SJSA1 (cell line): Measurements from ENCODE around the gene ADCY10. TPM values are rescaled to one million over a fixed set of nuclear protein-coding genes. Genes with fewer than 3 reads are reported as not detected.
"Not testable (repeated sequence)": the region's sequence is repeated elsewhere in the genome, so short reads cannot be mapped to it uniquely, and the experiment has no call there.

Experiments
- DNase-seq, 2 experiments: peaks; one replicate each; pipeline ENCODE4 v3.0.0-alpha.2; 2015 to 2020; ENCODE audit warnings: low spot score in 2 of 2, low read depth in 1 of 2
- H3K27ac ChIP-seq: fragments of 250-450 bp; sonication (Bioruptor Pico); 2 replicates; pipeline ENCODE4 v1.5.1; 2020; ENCODE audit warnings: mild to moderate bottlenecking, moderate library complexity
- H3K27me3 ChIP-seq: fragments of 250-450 bp; sonication (Bioruptor Pico); replicated peaks from 2 replicates; pipeline ENCODE4 v1.5.1; 2020; ENCODE audit warnings: mild to moderate bottlenecking, moderate library complexity
- H3K36me3 ChIP-seq: fragments of 250-450 bp; sonication (Bioruptor Pico); 2 replicates; pipeline ENCODE4 v1.5.1; 2020; ENCODE audit warnings: mild to moderate bottlenecking
- H3K4me1 ChIP-seq: fragments of 250-450 bp; sonication (Bioruptor Pico); replicated peaks from 2 replicates; pipeline ENCODE4 v1.6.1; 2021; ENCODE audit warnings: mild to moderate bottlenecking
- H3K4me3 ChIP-seq: fragments of 250-450 bp; sonication (Bioruptor Pico); 2 replicates; pipeline ENCODE4 v1.5.1; 2020; ENCODE audit warnings: mild to moderate bottlenecking
- H3K9me3 ChIP-seq: fragments of 250-450 bp; sonication (Bioruptor Pico); replicated peaks from 2 replicates; pipeline ENCODE4 v1.5.1; 2020; ENCODE audit warnings: mild to moderate bottlenecking
- total RNA-seq: library from RNA; depleted of rRNA; stranded (reverse); fragments of >200 nt; shearing (Covaris generic); gene quantifications from 2 replicates; pipeline ENCODE4 v1.2.3, GENCODE V29; 2014

Gene ADCY10
- total RNA-seq, 1 experiment from 2014 or later: not detected

DNA sequence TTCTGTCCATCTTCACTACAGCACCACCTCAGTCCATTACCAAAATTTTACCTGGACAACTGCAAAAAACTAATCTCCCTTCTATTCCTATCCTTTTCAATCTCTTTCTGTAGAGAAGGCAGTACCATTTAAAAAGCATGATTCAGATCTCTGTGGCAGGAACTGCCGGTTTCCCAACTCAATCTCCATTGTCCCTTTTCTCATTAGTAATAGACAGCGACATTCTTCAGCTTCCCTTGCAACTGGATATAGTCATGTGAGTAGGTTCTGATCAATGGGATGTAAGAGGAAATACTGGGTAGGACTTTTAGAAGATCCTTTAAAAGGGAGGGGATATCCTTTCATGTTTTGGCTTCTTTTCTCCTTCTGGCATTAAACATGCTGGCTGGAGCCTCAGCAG is 74.9 kb downstream of the ADCY10 start:
- Histone ChIP-seq H3K4me3 (no peak overlapping the region), H3K27me3 (no peaks in the 10 kb centered on the region), H3K36me3 (no peaks in the 10 kb centered on the region), H3K27ac (no peak overlapping the region), H3K9me3 (no peaks in the 10 kb centered on the region), H3K4me1 (no peaks in the 10 kb centered on the region)
- no peak for DNase-seq

DNA sequence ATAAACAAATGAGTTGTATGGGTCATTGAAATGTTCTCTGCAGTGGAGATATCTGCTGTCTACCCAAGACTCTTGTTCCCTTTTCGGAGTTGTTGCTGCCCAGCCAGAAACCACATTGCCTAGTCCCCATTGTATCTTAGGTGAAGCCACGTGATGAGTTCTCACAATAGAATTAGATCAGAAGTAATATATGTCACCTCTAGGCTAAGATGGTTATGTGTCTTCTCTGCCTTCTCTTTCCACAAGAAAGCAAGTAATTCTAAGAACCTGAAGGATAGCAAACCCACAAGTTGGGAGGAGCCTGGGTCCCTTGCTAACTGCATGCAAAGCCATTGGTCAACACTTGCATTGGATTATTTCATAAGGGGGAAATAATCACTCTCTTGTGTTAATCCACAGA is 76.6 kb downstream of the ADCY10 start:
- Histone ChIP-seq H3K4me1 (no peaks in the 10 kb centered on the region), H3K27ac (no peak overlapping the region), H3K36me3 (no peaks in the 10 kb centered on the region), H3K27me3 (no peaks in the 10 kb centered on the region), H3K9me3 (no peaks in the 10 kb centered on the region), H3K4me3 (no peak overlapping the region)
- DNase-seq: no peak

DNA sequence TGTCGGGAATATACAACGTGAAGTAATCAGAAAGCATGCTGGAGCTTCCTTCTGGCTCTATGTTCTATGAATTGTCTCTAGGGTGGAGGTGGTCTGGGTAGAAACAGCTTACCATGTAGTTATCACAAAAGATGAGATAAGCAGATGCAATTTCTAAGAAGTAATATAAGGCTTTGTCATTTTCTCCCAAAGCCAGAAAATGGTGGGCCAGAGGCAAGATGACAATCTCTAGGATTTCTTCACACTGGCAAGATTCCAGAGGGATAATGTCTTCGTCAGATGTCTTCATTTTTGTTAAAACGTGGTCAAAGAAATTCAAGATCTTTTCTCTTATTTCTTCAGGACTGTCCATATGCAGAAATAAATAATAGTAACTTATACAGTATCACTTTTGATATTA is 77.7 kb downstream of the ADCY10 start:
- Histone ChIP-seq H3K4me3 (no peak overlapping the region), H3K27ac (no peak overlapping the region), H3K4me1 (no peaks in the 10 kb centered on the region), H3K36me3 (no peaks in the 10 kb centered on the region), H3K27me3 (no peaks in the 10 kb centered on the region), H3K9me3 (no peaks in the 10 kb centered on the region)
- no peak for DNase-seq

DNA sequence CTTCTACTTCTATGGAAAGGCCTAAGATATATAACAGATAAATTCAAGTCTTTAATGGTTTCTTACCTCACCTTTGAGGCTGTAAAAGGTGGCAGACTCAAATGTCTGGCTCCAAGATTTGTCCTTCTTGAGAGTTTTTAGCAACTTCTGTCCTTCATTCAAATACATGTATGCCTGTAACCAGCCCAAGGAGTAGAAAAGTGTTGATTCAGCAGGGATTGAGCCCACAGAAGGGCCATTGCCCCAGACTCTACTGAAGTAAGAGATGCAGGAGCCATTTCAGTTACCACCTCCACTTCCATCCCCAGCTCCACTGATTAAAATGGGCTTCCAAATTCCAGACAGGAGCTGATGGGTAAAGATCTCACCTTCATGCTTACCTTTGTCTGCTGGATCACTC is 80.0 kb downstream of the ADCY10 start:
- H3K27ac ChIP-seq: no peak overlapping the region
- H3K27me3 ChIP-seq: no peaks in the 10 kb centered on the region
- H3K9me3 ChIP-seq: no peaks in the 10 kb centered on the region
- no peaks in the 10 kb centered on the region for H3K36me3 ChIP-seq
- no peak overlapping the region for H3K4me3 ChIP-seq
- no peaks in the 10 kb centered on the region for H3K4me1 ChIP-seq
- no peak for DNase-seq

DNA sequence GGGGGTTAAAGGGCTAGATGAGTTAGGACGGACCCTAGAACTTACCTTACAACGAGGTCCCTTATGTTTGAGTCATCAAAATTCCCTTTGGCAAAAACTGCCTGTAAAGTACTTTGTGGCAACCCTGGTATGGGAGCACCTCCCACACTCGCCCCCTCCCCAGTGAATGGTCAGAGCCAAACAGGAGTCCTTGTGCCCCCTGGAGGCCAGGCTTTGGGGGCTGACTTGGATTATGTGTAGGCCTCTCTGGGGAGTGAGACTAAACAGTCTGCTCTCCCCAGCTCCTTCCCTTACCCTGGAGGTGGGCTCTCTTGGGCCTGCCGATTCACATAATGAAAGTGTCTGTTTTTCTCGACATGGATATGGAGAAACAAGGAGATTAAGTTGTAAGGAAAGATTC is 81.2 kb downstream of the ADCY10 start:
- H3K4me3 ChIP-seq: no peak overlapping the region
- no peaks in the 10 kb centered on the region for H3K9me3 ChIP-seq
- H3K27me3 ChIP-seq: no peaks in the 10 kb centered on the region
- DNase-seq: no peak
- H3K4me1 ChIP-seq: no peaks in the 10 kb centered on the region
- H3K36me3 ChIP-seq: no peaks in the 10 kb centered on the region
- no peak overlapping the region for H3K27ac ChIP-seq

DNA sequence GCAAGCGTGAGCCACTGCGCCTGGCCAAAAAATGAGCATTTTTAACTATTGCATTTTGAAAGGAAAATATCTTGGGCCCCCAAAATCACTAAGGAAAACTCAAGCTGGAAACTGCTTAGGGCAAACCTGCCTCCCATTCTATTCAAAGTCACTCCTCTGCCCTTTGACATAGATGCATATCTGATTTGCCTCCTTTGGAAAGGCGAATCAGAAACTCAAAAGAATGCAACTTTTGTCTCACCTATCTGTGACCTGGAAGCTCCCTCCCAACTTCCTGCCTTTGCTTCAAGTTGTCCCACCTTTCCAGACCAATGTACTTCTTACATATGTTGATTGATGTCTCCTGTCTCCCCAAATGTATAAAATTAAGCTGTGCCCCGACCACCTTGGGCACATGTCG is 83.3 kb downstream of the ADCY10 start:
- H3K27me3 ChIP-seq, DNase-seq, H3K27ac ChIP-seq, H3K4me3 ChIP-seq, H3K4me1 ChIP-seq, H3K9me3 ChIP-seq, H3K36me3 ChIP-seq: not testable (repeated sequence)

DNA sequence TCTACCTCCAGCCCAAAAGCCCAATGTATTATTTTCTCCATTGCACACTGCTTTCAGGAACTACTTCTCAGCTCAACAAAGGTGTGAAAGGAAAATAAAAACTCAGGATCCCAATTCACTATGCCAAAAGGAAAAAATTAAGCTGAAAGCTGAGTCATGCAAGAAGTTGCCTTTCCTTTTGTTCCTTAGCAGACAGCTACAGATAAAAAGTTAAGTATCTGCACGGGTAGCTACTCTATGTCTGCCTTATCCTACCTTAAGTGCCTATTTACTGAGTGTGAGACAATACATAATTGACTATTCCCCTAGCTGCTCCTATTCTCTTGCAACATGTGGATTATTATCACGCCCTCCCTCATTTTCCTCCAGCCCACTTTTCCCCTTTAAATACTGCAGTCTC is 84.1 kb downstream of the ADCY10 start:
- no peaks in the 10 kb centered on the region for H3K9me3 ChIP-seq
- no peak for DNase-seq
- no peak overlapping the region for H3K4me3 ChIP-seq

DNA sequence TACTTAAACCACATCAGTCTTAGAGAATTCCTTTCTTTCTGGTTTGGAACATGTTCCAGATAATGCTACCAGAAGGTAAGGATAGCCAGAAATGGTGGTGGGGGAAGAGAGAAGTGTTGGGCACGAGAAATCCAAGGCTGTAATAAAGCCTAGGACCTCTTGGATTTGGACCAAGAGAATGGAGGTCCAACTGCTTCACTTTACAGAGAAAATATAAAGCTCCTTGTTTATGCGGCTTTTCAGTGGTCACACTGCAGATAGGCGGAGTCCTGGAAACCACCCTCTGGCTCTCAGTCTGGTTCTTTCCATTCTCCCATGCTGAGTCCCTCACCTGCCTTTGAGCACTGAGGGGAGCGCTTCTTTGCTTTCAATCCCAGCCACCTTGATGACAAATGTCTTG is 87.8 kb downstream of the ADCY10 start:
- no peak for DNase-seq
- no peaks in the 10 kb centered on the region for H3K27me3 ChIP-seq
- H3K27ac ChIP-seq: no peak overlapping the region
- no peak overlapping the region for H3K4me3 ChIP-seq
- H3K36me3 ChIP-seq: no peaks in the 10 kb centered on the region
- peaks cover 17% of the 10 kb centered on the region for H3K4me1 ChIP-seq
- H3K9me3 ChIP-seq: no peaks in the 10 kb centered on the region

More for the DNA sequence above, 84.1 kb downstream of the ADCY10 start:
- no peaks in the 10 kb centered on the region for H3K27me3 ChIP-seq
- no peaks in the 10 kb centered on the region for H3K4me1 ChIP-seq
- H3K36me3 ChIP-seq: no peaks in the 10 kb centered on the region
- H3K27ac ChIP-seq: no peak overlapping the region

DNA sequence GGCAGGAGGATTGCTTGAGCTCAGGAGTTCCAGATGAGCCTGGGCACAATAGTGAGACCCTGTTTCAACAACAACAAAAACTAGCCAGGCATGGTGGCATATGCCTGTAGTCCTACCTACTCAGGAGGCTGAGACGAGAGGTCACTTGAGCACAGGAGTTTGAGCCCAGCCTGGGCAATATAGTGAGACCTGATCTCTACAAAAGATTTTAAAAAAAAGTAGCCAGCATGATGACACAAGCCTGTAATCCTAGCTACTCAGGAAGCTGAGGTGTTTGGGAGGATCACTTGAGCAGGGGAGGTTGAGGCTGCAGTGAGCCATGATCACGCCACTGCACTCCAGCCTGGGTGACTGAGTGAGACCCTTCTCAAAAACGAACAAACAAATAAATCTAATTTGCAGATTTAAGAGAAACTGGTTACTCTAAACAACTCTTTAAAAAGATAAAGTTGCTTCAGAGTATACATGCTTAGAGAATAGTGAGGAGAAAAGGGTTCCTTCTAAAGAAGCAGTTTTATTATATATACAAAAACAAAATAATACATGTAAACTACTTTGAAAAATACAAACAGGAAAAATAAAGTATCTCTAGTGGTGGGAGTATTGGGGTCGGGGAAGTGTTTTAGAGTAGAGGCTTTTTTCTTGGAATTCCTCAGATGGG is 88.4 kb downstream of the ADCY10 start:
- H3K4me1 ChIP-seq: peaks cover 23% of the 10 kb centered on the region
- H3K9me3 ChIP-seq: no peaks in the 10 kb centered on the region
- no peak overlapping the region for H3K4me3 ChIP-seq
- H3K27ac ChIP-seq: no peak overlapping the region
- H3K27me3 ChIP-seq: no peaks in the 10 kb centered on the region
- no peaks in the 10 kb centered on the region for H3K36me3 ChIP-seq
- DNase-seq: no peak

DNA sequence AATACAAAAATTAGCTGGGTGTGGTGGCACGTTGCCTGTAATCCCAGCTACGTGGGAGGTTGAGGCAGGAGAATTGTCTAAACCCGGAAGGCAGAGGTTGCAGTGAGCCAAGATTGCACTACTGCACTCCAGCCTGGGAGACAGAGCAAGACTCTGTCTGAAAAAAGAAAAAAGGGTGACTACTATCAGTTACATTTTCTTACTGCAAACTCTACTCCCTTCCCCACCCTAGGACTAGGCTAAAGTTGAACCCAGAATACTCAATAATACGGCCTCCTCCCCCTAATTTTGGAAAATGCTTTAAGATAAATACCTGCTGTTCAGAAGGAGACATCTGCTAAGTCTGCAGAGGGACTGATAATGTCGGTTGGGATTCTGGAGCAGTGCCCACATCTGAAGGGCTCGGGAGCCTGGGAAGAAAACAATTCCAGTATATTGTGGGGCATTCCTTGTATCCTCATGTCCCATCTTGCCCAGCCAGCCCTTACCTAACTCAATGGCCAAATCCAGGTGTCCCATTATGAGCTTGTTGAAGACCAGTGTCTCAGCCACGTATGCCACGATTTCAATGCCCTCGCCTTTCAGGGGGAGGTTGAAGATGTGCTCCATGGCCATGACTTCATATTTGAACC is 89.7 kb downstream of the ADCY10 start:
- H3K4me1 ChIP-seq: peaks cover 32% of the 10 kb centered on the region

DNA sequence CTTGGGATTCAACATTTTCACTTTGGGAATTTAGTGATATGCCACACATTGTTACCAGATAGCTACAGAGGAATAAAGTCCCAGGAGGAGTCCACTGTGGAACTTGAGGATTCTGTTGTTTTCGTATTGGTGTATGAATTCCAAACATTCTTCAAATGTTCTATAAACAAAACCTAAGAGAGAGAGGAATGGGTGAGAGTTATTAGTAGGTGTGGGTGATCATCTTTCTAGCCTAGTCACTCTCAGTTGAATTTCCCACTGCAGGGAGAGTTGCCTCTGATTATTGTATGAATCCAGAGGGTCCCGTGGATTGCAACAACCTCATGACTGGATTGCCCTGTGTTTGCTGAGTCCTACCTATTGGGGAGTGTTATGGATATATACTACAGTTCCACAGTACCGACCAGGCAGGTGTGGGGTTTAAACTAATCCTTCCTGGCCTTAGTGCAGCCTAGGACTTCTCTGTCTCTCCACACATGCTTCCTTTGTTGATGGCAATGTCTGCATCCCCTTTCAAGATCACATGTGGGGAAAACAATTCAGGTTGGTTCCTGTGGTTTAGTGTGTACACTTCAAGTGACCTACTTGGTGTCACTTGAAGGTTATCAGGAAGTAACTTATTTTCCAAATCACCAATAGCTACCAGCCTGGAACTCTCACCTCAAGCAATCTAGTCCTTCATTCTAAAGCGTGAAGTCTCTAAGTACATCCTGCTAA is 91.8 kb downstream of the ADCY10 start:
- Histone ChIP-seq H3K27me3 (no peaks in the 10 kb centered on the region), H3K4me1 (peaks cover 33% of the 10 kb centered on the region), H3K27ac (peak overlapping the region; percentile 48), H3K4me3 (no peak overlapping the region), H3K36me3 (no peaks in the 10 kb centered on the region), H3K9me3 (no peaks in the 10 kb centered on the region)
- peak in 1 of 2 experiments; percentile 48 for DNase-seq

More for the DNA sequence above, 89.7 kb downstream of the ADCY10 start:
- no peak overlapping the region for H3K27ac ChIP-seq
- no peaks in the 10 kb centered on the region for H3K27me3 ChIP-seq
- H3K4me3 ChIP-seq: no peak overlapping the region
- DNase-seq: no peak
- no peaks in the 10 kb centered on the region for H3K36me3 ChIP-seq
- H3K9me3 ChIP-seq: no peaks in the 10 kb centered on the region

DNA sequence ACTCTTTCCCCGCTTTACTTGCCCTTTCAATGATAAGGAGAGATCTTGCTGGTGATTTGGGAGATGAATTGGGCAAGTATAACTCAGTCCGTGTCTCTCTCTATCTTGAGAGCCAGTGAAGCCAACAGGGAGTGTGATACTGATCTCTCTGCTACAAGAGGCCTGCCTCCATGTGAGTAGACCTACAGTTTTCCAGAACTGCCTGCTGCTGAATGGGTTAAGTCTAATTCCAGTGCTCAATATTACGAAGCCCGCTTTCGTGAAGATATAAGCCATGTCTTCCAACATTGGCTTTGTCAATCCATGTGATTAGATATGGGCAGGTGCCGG is 92.6 kb downstream of the ADCY10 start:
- DNase-seq: no peak

DNA sequence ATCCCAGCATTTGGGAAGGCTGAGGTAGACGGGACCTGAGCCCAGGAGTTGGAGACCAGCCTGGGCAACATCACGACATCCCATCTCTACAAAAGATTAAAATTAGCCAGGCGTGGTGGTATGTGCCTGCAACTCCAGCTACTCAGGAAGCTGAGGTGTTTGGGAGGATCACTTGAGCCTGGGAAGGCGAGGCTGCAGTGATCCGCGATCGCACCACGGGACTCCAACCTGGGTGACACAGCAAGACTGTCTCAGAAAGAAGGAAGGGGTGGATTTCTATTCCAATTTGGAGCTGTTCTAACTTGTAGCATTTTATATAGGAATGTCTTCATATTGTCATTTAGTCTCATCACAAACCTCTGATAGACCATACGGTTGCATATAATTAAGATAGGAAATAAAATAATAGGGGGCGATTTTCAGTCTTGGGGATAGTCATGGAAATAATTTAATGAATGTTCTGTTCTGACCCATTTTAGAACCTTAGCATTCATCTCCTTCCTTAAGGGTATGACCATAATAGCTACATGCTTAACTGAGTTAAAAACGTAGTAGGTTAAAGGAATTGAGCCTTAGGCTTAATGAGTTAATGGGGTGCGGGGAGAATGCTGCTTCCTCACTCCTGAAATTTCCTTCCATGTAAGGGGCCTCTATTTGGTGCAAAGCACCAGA is 93.1 kb downstream of the ADCY10 start:
- Histone ChIP-seq H3K36me3 (no peaks in the 10 kb centered on the region), H3K27ac (peak overlapping the region; percentile 64), H3K9me3 (no peaks in the 10 kb centered on the region; the same call in 1 of the 2 replicates), H3K27me3 (no peaks in the 10 kb centered on the region), H3K4me3 (no peak overlapping the region), H3K4me1 (peaks cover 45% of the 10 kb centered on the region)
- DNase-seq: no peak

More for the DNA sequence above, 92.6 kb downstream of the ADCY10 start:
- no peaks in the 10 kb centered on the region for H3K27me3 ChIP-seq
- H3K4me3 ChIP-seq: no peak overlapping the region
- peaks cover 41% of the 10 kb centered on the region for H3K4me1 ChIP-seq
- no peaks in the 10 kb centered on the region for H3K36me3 ChIP-seq
- H3K27ac ChIP-seq: peak overlapping the region; percentile 48; the same call in 1 of the 2 replicates
- H3K9me3 ChIP-seq: no peaks in the 10 kb centered on the region
